HG03064 (cell line): ENCODE results near the gene GULP1.

Experiments used
- ATAC-seq: cut with Tn5 transposase; IDR thresholded peaks from one replicate; pipeline ENCODE4 v1.9.1; 2021; ENCODE audit warnings: low read depth; ENCODE audit not compliant: unreplicated experiment

GULP1 gene

GRCh38 chr2:188322569-188323551 is 31.2 kb downstream of the GULP1 start:
- ATAC-seq: no peak

- ATAC-seq: no peak
Observed at GRCh38 chr2:188324067-188324466, 32.4 kb downstream of the GULP1 start.

GRCh38 chr2:188326290-188326668 is 34.6 kb downstream of the GULP1 start:
- ATAC-seq: no peak

DNA sequence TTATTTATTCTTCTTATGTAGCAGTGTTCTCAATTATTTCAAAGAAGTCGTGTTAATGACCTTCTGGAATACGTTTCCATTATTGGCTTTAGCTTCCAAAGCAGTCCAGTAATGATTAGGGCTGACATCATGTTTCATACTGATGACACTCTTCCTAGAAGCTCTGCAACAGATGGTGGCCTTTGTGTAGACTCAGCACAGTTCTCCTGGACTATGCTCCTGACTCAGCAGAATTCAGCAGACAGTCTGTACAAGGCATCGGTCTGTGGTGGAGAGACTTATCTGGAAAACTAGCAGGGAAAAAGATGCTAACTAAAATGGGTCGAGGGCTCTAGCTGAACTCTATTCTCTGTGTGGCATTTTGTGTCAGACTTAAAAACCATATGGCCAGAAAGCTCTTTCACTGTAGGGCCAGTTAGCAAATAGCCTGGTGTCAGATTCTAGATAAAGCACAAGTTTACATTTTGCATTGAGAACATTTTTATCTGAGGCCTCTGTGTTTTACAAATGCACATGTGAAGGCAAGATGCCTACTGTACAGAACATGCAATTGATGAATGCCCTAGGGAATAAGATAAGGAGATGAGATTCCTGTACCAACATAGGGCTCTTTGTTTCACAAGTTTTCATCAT is 35.1 kb downstream of the GULP1 start:
- ATAC-seq: no peak

GRCh38 chr2:188327518-188328213 is 36.0 kb downstream of the GULP1 start:
- no peak for ATAC-seq

DNA sequence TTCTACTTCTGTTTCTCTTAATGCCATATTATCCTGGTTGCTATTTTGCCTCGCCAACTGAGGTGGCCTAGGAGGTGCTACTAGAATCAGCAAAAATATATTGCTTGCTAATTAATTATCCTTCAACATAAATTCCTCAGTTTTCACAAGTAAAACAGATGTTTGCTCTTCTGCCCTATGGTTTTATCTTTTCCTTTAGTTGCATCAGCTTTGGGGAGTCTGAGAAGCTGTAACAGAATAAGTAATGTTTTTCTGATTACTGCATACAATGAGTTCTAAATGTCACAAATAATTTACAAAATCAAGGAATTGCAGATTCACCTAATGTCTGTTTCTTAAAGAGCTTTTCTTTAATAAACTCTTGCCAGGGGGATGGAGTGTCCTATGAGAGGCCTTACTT is 36.7 kb downstream of the GULP1 start:
- no peak for ATAC-seq

GRCh38 chr2:188330316-188331053 is 38.8 kb downstream of the GULP1 start:
- ATAC-seq: no peak

- ATAC-seq: no peak
Observed at GRCh38 chr2:188332619-188333018, 40.9 kb downstream of the GULP1 start.

GRCh38 chr2:188333751-188334524 is 42.3 kb downstream of the GULP1 start:
- ATAC-seq: no peak

- no peak for ATAC-seq
Observed at GRCh38 chr2:188338463-188338862, 46.8 kb downstream of the GULP1 start.

DNA sequence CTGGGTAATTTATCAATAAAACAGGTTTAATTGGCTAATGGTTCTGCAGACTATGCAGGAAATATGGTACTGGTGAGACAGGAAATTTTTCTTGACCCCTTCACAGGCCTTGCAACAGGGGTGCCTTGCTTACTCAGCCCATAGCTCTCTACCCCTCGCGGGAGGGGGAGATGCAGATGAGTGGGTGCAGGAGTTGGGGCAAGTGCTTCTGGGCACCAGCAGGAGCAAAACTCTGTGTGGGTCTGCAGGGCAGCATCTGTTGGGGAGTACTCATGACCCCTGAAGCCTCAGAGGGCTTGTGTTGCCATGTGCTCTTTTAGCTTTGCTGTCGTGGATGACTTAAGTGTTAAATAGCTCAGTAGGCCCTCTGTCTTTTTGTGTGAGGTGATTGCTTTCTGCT is 48.6 kb downstream of the GULP1 start:
- ATAC-seq: no peak

DNA sequence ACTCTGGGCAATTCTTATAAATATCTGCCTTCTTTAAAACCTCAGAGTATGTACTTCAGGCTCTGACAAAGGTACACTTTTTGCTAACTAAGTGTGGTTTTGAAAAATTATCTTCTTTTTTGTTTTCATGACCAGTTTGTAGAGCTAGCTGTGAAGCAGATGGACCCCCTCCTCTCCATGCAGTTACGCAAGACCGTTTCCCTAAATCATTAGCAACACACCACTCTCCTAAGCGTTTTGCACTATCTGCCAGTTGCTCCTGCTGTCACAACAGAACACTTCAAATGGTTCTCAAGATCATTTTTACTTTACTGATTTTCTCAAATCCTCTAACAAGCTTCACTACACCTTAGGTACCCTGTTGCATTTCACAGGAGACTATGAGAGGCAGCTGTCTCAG is 53.3 kb downstream of the GULP1 start:
- no peak for ATAC-seq

GRCh38 chr2:188345426-188345825 is 53.8 kb downstream of the GULP1 start:
- ATAC-seq: no peak

- no peak for ATAC-seq
Observed at GRCh38 chr2:188345831-188346458, 54.3 kb downstream of the GULP1 start.

GRCh38 chr2:188349019-188349418 is 57.3 kb downstream of the GULP1 start:
- ATAC-seq: no peak

GRCh38 chr2:188353282-188353681 is 61.6 kb downstream of the GULP1 start:
- ATAC-seq: no peak

DNA sequence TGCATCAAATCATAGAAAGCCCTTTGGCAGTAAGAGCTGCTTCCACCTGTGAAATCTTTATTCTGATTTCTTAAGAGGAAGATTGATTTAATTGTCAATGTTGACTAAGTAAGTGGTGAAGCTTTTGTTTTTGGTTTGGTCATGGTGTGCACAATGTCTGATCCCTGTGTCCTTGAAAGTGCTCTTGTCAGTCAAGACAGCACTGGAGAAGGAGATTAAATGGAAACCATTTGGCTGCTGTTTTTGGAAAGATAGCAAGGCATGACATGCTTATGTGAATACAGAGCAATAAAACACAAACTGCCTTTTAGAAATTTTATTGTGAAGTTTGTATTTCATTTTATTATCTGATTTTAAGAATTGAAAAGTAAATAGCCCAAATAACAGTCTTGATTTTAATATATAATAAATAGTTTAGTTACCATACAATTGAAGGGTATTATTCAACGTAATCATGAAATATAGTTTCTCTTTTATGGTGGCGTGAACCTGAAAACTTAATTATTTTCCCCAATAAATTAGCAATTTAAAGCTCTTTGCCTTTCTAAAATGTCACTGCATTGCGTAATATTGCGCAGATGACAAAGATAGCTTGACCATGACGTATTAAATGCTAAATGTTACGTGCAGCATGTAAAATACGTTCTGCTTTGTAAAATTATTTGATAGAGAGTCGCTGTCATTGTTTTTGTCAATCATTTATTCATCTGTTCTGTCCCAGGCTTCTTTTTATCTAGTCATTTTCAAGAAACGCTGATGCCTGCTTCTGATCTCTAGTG is 69.0 kb downstream of the GULP1 start:
- ATAC-seq: no peak

DNA sequence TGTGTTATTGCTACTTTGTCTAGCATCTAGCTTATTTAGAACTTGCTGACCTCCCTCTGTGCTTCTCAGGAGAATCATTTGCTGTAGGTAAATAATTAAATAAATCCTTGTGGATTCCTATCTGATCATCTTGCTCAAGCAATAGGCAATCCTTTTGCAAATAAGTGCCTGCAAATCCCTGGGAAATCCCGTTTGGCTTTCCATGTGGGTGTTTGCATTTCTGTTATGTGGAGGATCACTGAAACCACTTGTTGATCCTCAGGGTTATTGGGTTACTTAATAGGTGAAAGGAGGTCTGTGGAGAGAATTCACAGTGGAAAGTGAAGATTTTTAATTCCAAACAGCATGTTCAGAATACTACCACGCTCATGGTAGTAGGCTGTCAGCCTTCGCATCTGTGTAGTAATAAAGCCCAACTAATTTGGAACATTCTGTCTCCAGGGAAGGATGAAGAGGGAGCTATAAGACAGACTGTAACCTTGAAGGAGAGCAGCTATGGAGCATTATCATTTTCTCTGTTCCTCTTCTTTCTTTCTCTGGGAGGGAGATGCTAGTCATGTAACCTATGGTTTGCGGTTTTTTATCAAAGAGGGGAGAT is 72.5 kb downstream of the GULP1 start:
- no peak for ATAC-seq
